Esophagus muscularis mucosa (tissue), 4 donors: ENCODE results near the gene FEZ2.

Experiments used
- CTCF ChIP-seq, 3 experiments: fragments of 200-600 bp in 2 of 3; fragments of 450-650 bp in 1 of 3; sonication (generic) in 2 of 3; IDR thresholded peaks; one replicate each; pipeline ENCODE4 v1.5.1; 2017 to 2019; ENCODE audit warnings: antibody characterized with exemption in 3 of 3, mild to moderate bottlenecking in 2 of 3, moderate library complexity in 1 of 3
- EP300 ChIP-seq: sonication (generic); formaldehyde crosslinking; IDR thresholded peaks from one replicate; pipeline ENCODE4 v1.6.1; 2017; ENCODE audit warnings: antibody characterized with exemption
- POLR2A ChIP-seq: fragments of 450-650 bp; IDR thresholded peaks from one replicate; pipeline ENCODE4 v1.6.1; 2017; ENCODE audit warnings: antibody characterized with exemption, moderate library complexity, mild to moderate bottlenecking, low read depth
- POLR2AphosphoS5 ChIP-seq, 2 donors: sonication (generic); formaldehyde crosslinking; IDR thresholded peaks; one replicate each; pipeline ENCODE4 v1.6.1; 2017; ENCODE audit warnings: antibody characterized with exemption in 2 of 2

- TF ChIP-seq EP300 (no peak), POLR2A (no peak), CTCF (IDR thresholded peaks at IDR 0.05) (no peak), POLR2AphosphoS5 (IDR thresholded peaks at IDR 0.05) (no peak)
Measured at GRCh38 chr2:36515538-36515937, 82.4 kb downstream of the FEZ2 start.
